ENCODE data around the gene PALM2AKAP2.

- TF ChIP-seq CTCF (IDR thresholded peaks at IDR 0.05 in 4 of 5, conservative IDR thresholded peaks at IDR 0.05 in 1 of 5) (no peak), POLR2A (IDR thresholded peaks at IDR 0.05) (no peak)
These were observed 45.2 kb upstream of the PALM2AKAP2 start for GRCh38 chr9:109734814-109735213.

Data from gastrocnemius medialis (tissue), 4 donors.